Mesenchymal stem cell (in vitro differentiated cells and primary cell): ENCODE data around the gene BEGAIN. TPM values are rescaled to one million over a fixed set of nuclear protein-coding genes. Genes with fewer than 3 reads are reported as not detected.

Source experiments
- DNase-seq: peaks from one replicate; pipeline ENCODE4 v3.0.0-alpha.2; 2013
- H2AFZ ChIP-seq: one replicate; pipeline ENCODE4 v1.6.1; 2013; ENCODE audit warnings: low read depth, mild to moderate bottlenecking, control low read depth, inconsistent platforms, low read length, moderate library complexity
- H2AK5ac ChIP-seq: 2 replicates; pipeline ENCODE4 v1.6.1; 2013; ENCODE audit warnings: low read length, moderate library complexity, mild to moderate bottlenecking, inconsistent platforms; ENCODE audit not compliant: severe bottlenecking
- H2BK120ac ChIP-seq: one replicate; pipeline ENCODE4 v1.6.1; 2013; ENCODE audit warnings: low read depth, mild to moderate bottlenecking, inconsistent platforms, low read length, moderate library complexity
- H2BK12ac ChIP-seq, 2 experiments: one replicate each; pipeline ENCODE4 v1.6.1; 2013; ENCODE audit warnings: inconsistent platforms in 2 of 2, low read length in 2 of 2, mild to moderate bottlenecking in 2 of 2, moderate library complexity in 2 of 2, control low read depth in 1 of 2
- H2BK15ac ChIP-seq: one replicate; pipeline ENCODE4 v1.6.1; 2013; ENCODE audit warnings: mild to moderate bottlenecking, low read depth, inconsistent platforms; ENCODE audit not compliant: poor library complexity, severe bottlenecking
- H2BK5ac ChIP-seq: 2 replicates; pipeline ENCODE4 v1.6.1; 2013; ENCODE audit warnings: low read depth, mild to moderate bottlenecking, low read length, control low read depth, inconsistent platforms; ENCODE audit not compliant: poor library complexity, severe bottlenecking
- H3K14ac ChIP-seq, 2 experiments: one replicate each; pipeline ENCODE4 v1.6.1; 2013; ENCODE audit warnings: inconsistent platforms in 2 of 2, low read length in 2 of 2, control low read depth in 1 of 2, mild to moderate bottlenecking in 1 of 2, moderate library complexity in 1 of 2
- H3K18ac ChIP-seq, 2 experiments: one replicate each; pipeline ENCODE4 v1.6.1; 2013; ENCODE audit warnings: inconsistent platforms in 2 of 2, low read length in 2 of 2, control low read depth in 1 of 2, low read depth in 1 of 2, mild to moderate bottlenecking in 1 of 2
- H3K23ac ChIP-seq, 2 experiments: one replicate each; pipeline ENCODE4 v1.6.1; 2013; ENCODE audit warnings: inconsistent platforms in 2 of 2, low read length in 2 of 2, mild to moderate bottlenecking in 2 of 2, moderate library complexity in 2 of 2, control low read depth in 1 of 2
- H3K27ac ChIP-seq: 2 replicates; pipeline ENCODE4 v1.5.1; 2013; ENCODE audit warnings: mild to moderate bottlenecking, moderate library complexity, low read length, control low read depth, inconsistent platforms; ENCODE audit not compliant: poor library complexity, severe bottlenecking
- H3K27me3 ChIP-seq, 2 experiments: 2 replicates each; pipeline versions ENCODE4 v1.6.1 to v1.7.0; 2013; ENCODE audit warnings: low read length in 2 of 2, mild to moderate bottlenecking in 2 of 2, moderate library complexity in 2 of 2, control low read depth in 1 of 2, inconsistent platforms in 1 of 2; ENCODE audit not compliant: control insufficient read depth in 1 of 2, insufficient read depth in 1 of 2
- H3K36me3 ChIP-seq, 2 experiments: 2 replicates each; pipeline versions ENCODE4 v1.6.1 to v1.7.0; 2013; ENCODE audit warnings: low read length in 2 of 2, control low read depth in 1 of 2, inconsistent platforms in 1 of 2, low read depth in 1 of 2, mild to moderate bottlenecking in 1 of 2; ENCODE audit not compliant: insufficient read depth in 2 of 2, control insufficient read depth in 1 of 2
- H3K4ac ChIP-seq, 2 experiments: one replicate each; pipeline ENCODE4 v1.6.1; 2013; ENCODE audit warnings: inconsistent platforms in 2 of 2, low read length in 2 of 2, mild to moderate bottlenecking in 2 of 2, moderate library complexity in 2 of 2, control low read depth in 1 of 2, low read depth in 1 of 2
- H3K4me1 ChIP-seq: 2 replicates; pipeline ENCODE4 v1.6.1; 2013; ENCODE audit warnings: low read depth, low read length, control low read depth; ENCODE audit not compliant: control insufficient read depth, insufficient read depth
- H3K4me2 ChIP-seq: 2 replicates; pipeline ENCODE4 v1.6.1; 2013; ENCODE audit warnings: low read length, mild to moderate bottlenecking, inconsistent platforms; ENCODE audit not compliant: poor library complexity, severe bottlenecking
- H3K4me3 ChIP-seq, 2 experiments: 2 replicates each; pipeline versions ENCODE4 v1.5.1 to v1.7.0; 2013; ENCODE audit warnings: low read length in 2 of 2, mild to moderate bottlenecking in 2 of 2, control low read depth in 1 of 2, low read depth in 1 of 2; ENCODE audit not compliant: insufficient read depth in 1 of 2
- H3K79me1 ChIP-seq: replicated peaks from 2 replicates; pipeline ENCODE4 v1.6.1; 2013; ENCODE audit warnings: mild to moderate bottlenecking, control low read depth, low read length, inconsistent platforms; ENCODE audit not compliant: poor library complexity, severe bottlenecking
- H3K9ac ChIP-seq: 2 replicates; pipeline ENCODE4 v1.7.0; 2013; ENCODE audit warnings: mild to moderate bottlenecking, low read length, moderate library complexity
- H3K9me3 ChIP-seq: 2 replicates; pipeline ENCODE4 v1.7.0; 2013; ENCODE audit warnings: mild to moderate bottlenecking, low read length; ENCODE audit not compliant: control insufficient read depth
- H4K8ac ChIP-seq: one replicate; pipeline ENCODE4 v1.6.1; 2013; ENCODE audit warnings: inconsistent platforms, mild to moderate bottlenecking, low read length, moderate library complexity
- H4K91ac ChIP-seq: one replicate; pipeline ENCODE4 v1.6.1; 2013; ENCODE audit warnings: mild to moderate bottlenecking, low read length, inconsistent platforms
- WGBS: methylation state at CpG from one replicate; pipeline ENCODE4 v1.1.7; 2013; ENCODE audit warnings: mixed read lengths; 5-methylcytosine and 5-hydroxymethylcytosine counted together
- polyA plus RNA-seq, 2 experiments: library from polyadenylated mRNA; stranded (reverse); fragments of 200-250 nt; gene quantifications; one replicate each; pipeline ENCODE4 v1.2.3, GENCODE V29; 2013

BEGAIN gene
- 0.15 TPM for polyA plus RNA-seq (2013, experiment 1 of 2)
- 0.11 TPM for polyA plus RNA-seq (2013, experiment 2 of 2)

GRCh38 chr14:100587086-100587762 lies at the start of gene BEGAIN:
Gene BEGAIN, minus strand, starts transcription at chr14:100587417. Its CDS starts 127 bp downstream, at chr14:100587290.
- no peak within 1 kb of the TSS for H3K23ac ChIP-seq
- no peak within 1 kb of the TSS for H3K14ac ChIP-seq
- no peaks in the 10 kb centered on the region for H3K9me3 ChIP-seq
- no peak within 1 kb of the TSS for H2BK120ac ChIP-seq
- H2AFZ ChIP-seq: peak within 1 kb of the TSS; percentile 46
- no peak within 1 kb of the TSS for H3K4ac ChIP-seq
- no peak within 1 kb of the TSS for H3K18ac ChIP-seq
- peak within 1 kb of the TSS; percentile 26 for H3K9ac ChIP-seq
- no peak within 1 kb of the TSS for H2AK5ac ChIP-seq
- WGBS: 5% methylated on average over 24 of the region's 90 CpGs
- no peak within 1 kb of the TSS for H2BK12ac ChIP-seq
- DNase-seq: no peak
- H4K91ac ChIP-seq: no peak within 1 kb of the TSS
- no peaks in the 10 kb centered on the region for H3K79me1 ChIP-seq
- peaks cover 29 to 74% of the 10 kb centered on the region in 2 experiments for H3K27me3 ChIP-seq
- H3K36me3 ChIP-seq: no peaks in the 10 kb centered on the region
- peak within 1 kb of the TSS; percentile 96 for H3K4me2 ChIP-seq
- H2BK5ac ChIP-seq: no peak within 1 kb of the TSS
- H2BK15ac ChIP-seq: peak within 1 kb of the TSS; percentile 33
- no peak within 1 kb of the TSS for H4K8ac ChIP-seq
- H3K4me3 ChIP-seq: peak within 1 kb of the TSS; percentile 70
- no peak within 1 kb of the TSS for H3K27ac ChIP-seq
- peaks cover 16% of the 10 kb centered on the region for H3K4me1 ChIP-seq

GRCh38 chr14:100636559-100636958 lies 49.3 kb upstream of the BEGAIN start:
- Histone ChIP-seq H3K18ac (no peak overlapping the region), H4K8ac (no peak overlapping the region), H3K23ac (no peak overlapping the region), H2BK120ac (no peak overlapping the region), H3K79me1 (no peaks in the 10 kb centered on the region), H3K4me3 (no peak overlapping the region), H3K36me3 (no peaks in the 10 kb centered on the region), H3K4ac (no peak overlapping the region), H2BK12ac (no peak overlapping the region), H3K27me3 (peaks cover 4 to 69% of the 10 kb centered on the region in 2 experiments), H3K14ac (no peak overlapping the region), H2BK5ac (no peak overlapping the region), H3K27ac (no peak overlapping the region), H3K9me3 (no peaks in the 10 kb centered on the region), H4K91ac (peak overlapping the region; percentile 47), H3K9ac (no peak overlapping the region), H2AK5ac (no peak overlapping the region), H3K4me2 (no peak overlapping the region), H3K4me1 (peaks cover 25% of the 10 kb centered on the region), H2AFZ (no peak overlapping the region), H2BK15ac (no peak overlapping the region)
- no peak for DNase-seq
- WGBS: 91% methylated on average over 14 of the region's 14 CpGs

- no peak for DNase-seq
- Histone ChIP-seq H3K4me2 (no peak overlapping the region), H2BK120ac (no peak overlapping the region), H3K18ac (no peak overlapping the region), H3K14ac (no peak overlapping the region), H3K4ac (no peak overlapping the region), H3K23ac (no peak overlapping the region), H3K27me3 (peaks cover 10 to 64% of the 10 kb centered on the region in 2 experiments), H4K91ac (no peak overlapping the region), H3K9me3 (no peaks in the 10 kb centered on the region), H2AK5ac (no peak overlapping the region), H3K27ac (no peak overlapping the region), H2BK5ac (no peak overlapping the region), H3K79me1 (no peaks in the 10 kb centered on the region), H3K36me3 (no peaks in the 10 kb centered on the region), H2BK15ac (no peak overlapping the region), H2AFZ (no peak overlapping the region), H3K9ac (no peak overlapping the region), H3K4me1 (peaks cover 6% of the 10 kb centered on the region), H3K4me3 (no peak overlapping the region), H4K8ac (no peak overlapping the region), H2BK12ac (no peak overlapping the region)
- WGBS: 85% methylated on average over 11 of the region's 11 CpGs
Observed at GRCh38 chr14:100634026-100634425, 46.8 kb upstream of the BEGAIN start.

GRCh38 chr14:100633406-100633805 lies 46.2 kb upstream of the BEGAIN start:
- no peak overlapping the region for H3K23ac ChIP-seq

More at GRCh38 chr14:100633406-100633805, 46.2 kb upstream of the BEGAIN start:
- H2AFZ ChIP-seq: no peak overlapping the region
- H3K27me3 ChIP-seq: peaks cover 11 to 67% of the 10 kb centered on the region in 2 experiments
- H3K4me1 ChIP-seq: peaks cover 2% of the 10 kb centered on the region
- H3K14ac ChIP-seq: no peak overlapping the region
- H4K91ac ChIP-seq: no peak overlapping the region
- H2AK5ac ChIP-seq: no peak overlapping the region
- H3K4me2 ChIP-seq: no peak overlapping the region
- 84% methylated on average over 10 of the region's 10 CpGs for WGBS
- DNase-seq: no peak
- no peak overlapping the region for H2BK15ac ChIP-seq
- no peak overlapping the region for H2BK5ac ChIP-seq
- no peaks in the 10 kb centered on the region for H3K36me3 ChIP-seq
- H3K4ac ChIP-seq: no peak overlapping the region
- H3K18ac ChIP-seq: no peak overlapping the region
- no peak overlapping the region for H3K9ac ChIP-seq
- H2BK120ac ChIP-seq: no peak overlapping the region
- H3K79me1 ChIP-seq: no peaks in the 10 kb centered on the region
- H4K8ac ChIP-seq: no peak overlapping the region
- no peak overlapping the region for H2BK12ac ChIP-seq
- no peak overlapping the region for H3K4me3 ChIP-seq
- no peak overlapping the region for H3K27ac ChIP-seq
- no peaks in the 10 kb centered on the region for H3K9me3 ChIP-seq
